GM12865 (cell line): ENCODE results near the gene DNMT1.

ENCODE experiments used
- DNase-seq: peaks from one replicate; pipeline ENCODE4 v3.0.0; 2010; ENCODE audit warnings: low read depth
- H3K4me3 ChIP-seq: 2 replicates; pipeline ENCODE4 v1.5.1; 2011; ENCODE audit warnings: mild to moderate bottlenecking, low read depth, low read length, control low read depth
- CTCF ChIP-seq: IDR thresholded peaks from 2 replicates; pipeline ENCODE4 v1.5.1; 2011; ENCODE audit warnings: low read length, control low read depth, low read depth, inconsistent platforms; ENCODE audit not compliant: insufficient read depth; ENCODE audit errors: missing control alignments

The DNMT1 gene

GRCh38 chr19:10112037-10112761, 82.6 kb downstream of the DNMT1 start:
- peak overlapping the region; percentile 45 for H3K4me3 ChIP-seq
- TF ChIP-seq CTCF, result no peak
- peak; percentile 57 for DNase-seq

DNA sequence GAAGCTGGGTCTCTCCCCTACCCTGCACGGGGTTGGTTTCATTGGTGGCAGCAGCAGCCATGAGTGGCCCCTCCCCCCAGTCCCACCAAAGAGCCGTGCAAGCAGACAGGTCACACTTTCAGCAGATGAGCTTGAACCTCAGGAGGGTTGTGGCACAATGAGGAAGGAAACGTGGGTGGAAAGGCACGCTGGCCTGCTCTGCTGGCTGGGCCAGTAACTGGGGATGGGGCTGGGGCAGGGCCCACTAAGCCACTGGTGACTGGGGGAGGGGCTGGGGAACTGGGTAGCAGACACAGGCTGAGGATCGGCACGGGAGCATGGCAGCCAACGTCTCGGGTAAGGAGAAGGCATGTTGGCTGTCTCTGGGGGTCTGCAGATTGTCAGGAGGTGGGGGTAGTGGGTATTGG, 83.3 kb downstream of the DNMT1 start, which contains the start of gene P2RY11:
Gene P2RY11, plus strand, starts transcription at position 289 of the 407 bp plus-strand sequence. Its CDS starts 29 bp downstream, at position 318.
- peak within 1 kb of the TSS; percentile 45 for H3K4me3 ChIP-seq
- peak; percentile 79 for DNase-seq
- no peak for TF ChIP-seq CTCF

- no peak for TF ChIP-seq CTCF
- H3K4me3 ChIP-seq, result peak overlapping the region; percentile 45
Measured at GRCh38 chr19:10110972-10111317, 83.8 kb downstream of the DNMT1 start.

GRCh38 chr19:10110076-10110971, 84.4 kb downstream of the DNMT1 start:
- no peak for DNase-seq
- TF ChIP-seq CTCF, result no peak
- H3K4me3 ChIP-seq, result peak overlapping the region; percentile 45

More at GRCh38 chr19:10110972-10111317, 83.8 kb downstream of the DNMT1 start:
- DNase-seq, result no peak

DNA sequence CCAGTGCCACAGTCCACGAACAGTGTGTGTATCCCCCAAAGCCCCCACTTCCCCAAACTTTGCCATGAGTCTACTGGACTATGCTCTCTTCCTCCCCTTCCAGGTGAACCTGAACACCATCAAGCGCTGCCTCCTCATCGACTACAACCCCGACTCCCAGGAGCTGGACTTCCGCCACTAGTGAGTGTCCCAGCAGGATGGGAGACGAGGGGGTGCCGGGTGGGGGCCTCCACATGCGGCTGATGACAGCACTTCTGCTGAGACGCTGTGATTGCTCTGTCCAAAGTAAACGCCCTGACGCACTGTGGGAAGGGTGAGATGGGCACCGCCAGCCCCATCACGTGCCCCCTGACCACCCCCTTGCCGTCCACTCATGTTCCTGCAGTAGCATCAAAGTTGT, 85.2 kb downstream of the DNMT1 start:
- no peak for TF ChIP-seq CTCF

GRCh38 chr19:10107817-10108367, 86.9 kb downstream of the DNMT1 start:
- no peak for DNase-seq
- no peak for TF ChIP-seq CTCF
- peak overlapping the region; percentile 91 for H3K4me3 ChIP-seq

More for the DNA sequence above, 85.2 kb downstream of the DNMT1 start:
- H3K4me3 ChIP-seq, result no peak overlapping the region
- no peak for DNase-seq
